HEK293T (cell line): ENCODE results near the gene HERC2.

Experiments used
- CTCF ChIA-PET: fragments of 350-600 bp; formaldehyde crosslinking; extraction: SDS; loops from one replicate; lab custom pipeline; 2021; ENCODE audit warnings: antibody characterized with exemption, inconsistent platforms; lab: Yijun Ruan, JAX
- POLR2A ChIA-PET: fragments of 350-600 bp; formaldehyde crosslinking; extraction: SDS; loops from one replicate; lab custom pipeline; 2020; ENCODE audit warnings: antibody characterized with exemption, inconsistent platforms; lab: Yijun Ruan, JAX
- DNase-seq: peaks from one replicate; pipeline ENCODE4 v3.0.0; 2012; ENCODE audit warnings: mixed read lengths; ENCODE audit errors: extremely low spot score
- ARNT ChIP-seq: fragments of 450-650 bp; IDR thresholded peaks from 2 replicates; pipeline ENCODE4 v1.6.1; 2017; ENCODE audit warnings: mild to moderate bottlenecking
- BHLHE40 ChIP-seq: fragments of 450-650 bp; IDR thresholded peaks from 2 replicates; pipeline ENCODE4 v1.6.1; 2016; ENCODE audit warnings: mild to moderate bottlenecking, moderate library complexity, borderline replicate concordance
- CTBP1 ChIP-seq: fragments of 450-650 bp; IDR thresholded peaks from 2 replicates; pipeline ENCODE4 v1.6.1; 2016; ENCODE audit warnings: borderline replicate concordance
- ELF4 ChIP-seq: fragments of 450-650 bp; IDR thresholded peaks from 2 replicates; pipeline ENCODE4 v1.6.1; 2017; ENCODE audit warnings: antibody characterized with exemption
- FOXA1 ChIP-seq: fragments of 450-650 bp; IDR thresholded peaks from 2 replicates; pipeline ENCODE4 v1.6.1; 2016; ENCODE audit warnings: mild to moderate bottlenecking
- FOXK2 ChIP-seq: fragments of 450-650 bp; IDR thresholded peaks from 2 replicates; pipeline ENCODE4 v1.6.1; 2016; ENCODE audit warnings: mild to moderate bottlenecking
- FOXM1 ChIP-seq: fragments of 450-650 bp; IDR thresholded peaks from 2 replicates; pipeline ENCODE4 v1.6.1; 2017; ENCODE audit warnings: mild to moderate bottlenecking, borderline replicate concordance
- HDGF ChIP-seq: fragments of 450-650 bp; IDR thresholded peaks from 2 replicates; pipeline ENCODE4 v1.6.1; 2017; ENCODE audit warnings: antibody characterized with exemption, borderline replicate concordance
- L3MBTL2 ChIP-seq: fragments of 450-650 bp; conservative IDR thresholded peaks from 2 replicates; pipeline ENCODE4 v1.6.1; 2016; ENCODE audit warnings: mild to moderate bottlenecking
- LEF1 ChIP-seq: fragments of 450-650 bp; IDR thresholded peaks from 2 replicates; pipeline ENCODE4 v1.6.1; 2017; ENCODE audit warnings: mild to moderate bottlenecking, borderline replicate concordance
- NFRKB ChIP-seq: fragments of 450-650 bp; IDR thresholded peaks from 2 replicates; pipeline ENCODE4 v1.6.1; 2016; ENCODE audit warnings: mild to moderate bottlenecking, moderate library complexity
- PKNOX1 ChIP-seq: fragments of 450-650 bp; IDR thresholded peaks from 2 replicates; pipeline ENCODE4 v1.6.1; 2016
- SP1 ChIP-seq: fragments of 450-650 bp; IDR thresholded peaks from 2 replicates; pipeline ENCODE4 v1.6.1; 2017
- SUZ12 ChIP-seq: fragments of 450-650 bp; IDR thresholded peaks from 2 replicates; pipeline ENCODE4 v1.6.1; 2016; ENCODE audit warnings: mild to moderate bottlenecking
- TARDBP ChIP-seq: fragments of 450-650 bp; IDR thresholded peaks from 2 replicates; pipeline ENCODE4 v1.6.1; 2016
- ZNF384 ChIP-seq: fragments of 450-650 bp; IDR thresholded peaks from 2 replicates; pipeline ENCODE4 v1.6.1; 2016

Gene HERC2

DNA sequence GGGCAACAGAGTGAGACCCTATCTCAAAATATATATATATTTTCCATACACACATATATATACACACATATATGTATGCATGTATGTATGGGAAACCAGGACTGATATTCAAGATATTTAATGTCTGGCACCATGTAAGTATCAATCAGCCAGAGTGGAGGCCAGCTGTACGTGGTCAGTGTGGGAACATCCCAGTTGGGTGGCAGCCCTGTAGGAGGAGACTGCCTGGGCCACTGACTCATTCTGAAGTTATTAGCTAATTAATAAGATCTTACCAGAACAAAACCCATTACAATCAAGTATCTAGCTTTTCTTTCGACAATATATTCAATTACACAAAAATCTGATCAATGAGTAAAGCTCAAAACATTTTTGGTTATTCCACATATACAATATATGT lies 137.8 kb downstream of the HERC2 start:
- ChIA-PET POLR2A (no interaction called here), CTCF (no interaction called here)
- no peak for TF ChIP-seq L3MBTL2
- TF ChIP-seq SUZ12, result no peak
- TF ChIP-seq TARDBP, result no peak
- no peak for TF ChIP-seq FOXK2
- no peak for TF ChIP-seq ZNF384
- TF ChIP-seq CTBP1, result no peak
- no peak for TF ChIP-seq BHLHE40
- no peak for TF ChIP-seq LEF1
- no peak for DNase-seq

GRCh38 chr15:28182731-28183130 lies 139.2 kb downstream of the HERC2 start:
- ChIA-PET CTCF (no interaction called here), POLR2A (no interaction called here)
- no peak for TF ChIP-seq SUZ12
- TF ChIP-seq NFRKB, result no peak
- TF ChIP-seq FOXA1, result no peak
- TF ChIP-seq HDGF, result no peak
- TF ChIP-seq CTBP1, result no peak
- TF ChIP-seq FOXM1, result no peak
- no peak for TF ChIP-seq ARNT
- no peak for TF ChIP-seq PKNOX1
- no peak for TF ChIP-seq L3MBTL2
- TF ChIP-seq TARDBP, result no peak
- no peak for TF ChIP-seq BHLHE40
- DNase-seq, result no peak

DNA sequence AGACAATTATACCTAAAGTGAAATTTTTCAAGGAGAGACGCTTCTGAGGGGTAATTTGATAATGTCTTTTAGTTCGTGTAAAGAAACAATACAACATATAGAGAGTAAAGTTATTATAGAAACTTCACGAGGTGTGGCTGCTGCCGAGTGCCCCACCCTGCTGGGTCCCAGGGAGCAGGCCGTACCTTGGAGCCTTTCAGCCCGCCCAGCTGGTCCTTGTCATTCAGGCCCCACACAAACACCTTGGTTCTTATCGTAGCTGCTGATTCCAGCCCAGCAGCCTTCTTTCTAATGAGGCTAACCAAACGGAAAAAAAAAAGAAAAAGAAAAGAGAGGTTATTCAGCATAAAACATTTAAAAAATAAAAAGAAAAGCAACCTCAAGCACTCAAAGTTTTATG lies 139.8 kb downstream of the HERC2 start:
- DNase-seq, result no peak
- POLR2A ChIA-PET, result no interaction called here
- TF ChIP-seq NFRKB (no peak), FOXM1 (no peak), LEF1 (no peak), SUZ12 (no peak), BHLHE40 (no peak), HDGF (no peak), TARDBP (no peak), PKNOX1 (no peak), FOXA1 (no peak), CTBP1 (no peak), ZNF384 (no peak), ELF4 (no peak), SP1 (no peak), ARNT (no peak), FOXK2 (no peak), L3MBTL2 (no peak)
- CTCF ChIA-PET, result no interaction called here

GRCh38 chr15:28181366-28181765 lies 140.6 kb downstream of the HERC2 start:
- no peak for DNase-seq
- ChIA-PET POLR2A (no interaction called here), CTCF (no interaction called here)
- no peak for TF ChIP-seq BHLHE40
- no peak for TF ChIP-seq ELF4

GRCh38 chr15:28179270-28179669 lies 142.7 kb downstream of the HERC2 start:
- no peak for TF ChIP-seq LEF1
- ChIA-PET POLR2A (no interaction called here), CTCF (no interaction called here)
- no peak for DNase-seq

DNA sequence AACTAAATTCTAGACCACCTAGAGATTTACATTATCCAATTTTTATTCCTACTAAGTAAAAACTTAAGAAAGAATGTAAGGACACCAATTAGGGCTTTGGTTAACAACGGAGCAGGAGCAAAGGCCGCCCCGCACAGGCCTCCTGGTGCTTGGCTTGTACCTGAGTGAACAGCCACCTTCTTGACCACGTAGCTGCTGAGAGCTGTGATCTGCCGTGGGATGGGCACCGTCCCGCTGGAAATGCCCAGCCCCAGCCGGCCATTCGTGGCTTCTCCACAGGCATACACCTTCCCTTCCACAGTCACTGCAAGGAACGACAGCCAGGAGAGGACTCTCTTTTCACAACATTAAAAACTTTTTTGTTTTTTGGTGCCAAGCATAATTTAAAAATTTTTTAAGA lies 143.3 kb downstream of the HERC2 start:
- CTCF ChIA-PET, result no interaction called here
- TF ChIP-seq HDGF (no peak), TARDBP (no peak), CTBP1 (no peak), ARNT (no peak), SUZ12 (no peak), PKNOX1 (no peak), SP1 (no peak), ELF4 (no peak), FOXK2 (no peak), FOXA1 (no peak), LEF1 (no peak), L3MBTL2 (no peak), BHLHE40 (no peak)
- DNase-seq, result no peak
- POLR2A ChIA-PET, result no interaction called here

- POLR2A ChIA-PET, result no interaction called here
- no peak for DNase-seq
- CTCF ChIA-PET, result no interaction called here
- TF ChIP-seq ARNT (no peak), SP1 (no peak), BHLHE40 (no peak), L3MBTL2 (no peak), ELF4 (no peak), SUZ12 (no peak), NFRKB (no peak), TARDBP (no peak), FOXK2 (no peak), PKNOX1 (no peak), LEF1 (no peak), CTBP1 (no peak), FOXA1 (no peak)
These were observed 143.7 kb downstream of the HERC2 start for GRCh38 chr15:28178290-28178689.
